HepG2 (cell line): Measurements from ENCODE around the gene PEMT. TPM values are rescaled to one million over a fixed set of nuclear protein-coding genes. Genes with fewer than 3 reads are reported as not detected.

Experiments used
- ATAC-seq: fragments of 200-7000 bp; cut with Tn5 transposase; 3 replicates; pipeline ENCODE4 v1.9.1; 2020; ENCODE audit warnings: mild to moderate bottlenecking, moderate library complexity
- BruUV-seq: library from RNA; stranded (reverse); fragments of 400-500 nt; replicated peaks from 2 replicates; lab custom pipeline; 2021; lab: Mats Ljungman, UMichigan
- CTCF ChIA-PET: fragments of 300-600 bp; formaldehyde crosslinking; extraction: SDS; loops from one replicate; lab custom pipeline; 2021; ENCODE audit warnings: low total read pairs, inconsistent platforms, low intra/inter-chr PET ratio; lab: Yijun Ruan, JAX
- POLR2A ChIA-PET: fragments of 350-600 bp; sonication (Branson Sonifier 250); formaldehyde crosslinking; loops from one replicate; lab custom pipeline; 2020; ENCODE audit warnings: antibody characterized with exemption, inconsistent platforms; lab: Yijun Ruan, JAX
- DNase-seq: peaks from one replicate; pipeline ENCODE4 v3.0.0-alpha.2; 2015; ENCODE audit warnings: low spot score
- FAIRE-seq: peaks from 3 replicates; lab custom pipeline; 2011; peaks lifted over from hg19 to GRCh38; lab: Jason Lieb, UNC
- H2AFZ ChIP-seq: one replicate; pipeline ENCODE4 v1.6.1; 2011; ENCODE audit warnings: low read length, inconsistent platforms
- H3K27ac ChIP-seq: fragments of 300-600 bp; 3 replicates; pipeline ENCODE4 v1.8.0; 2011; ENCODE audit warnings: mixed run types, mild to moderate bottlenecking, mixed read lengths, low read length, inconsistent platforms; ENCODE audit not compliant: insufficient read depth; ENCODE audit errors: extremely low read length
- H3K27me3 ChIP-seq, 2 experiments: fragments of 200-600 bp in 1 of 2; 2 replicates in 1 of 2; 3 replicates in 1 of 2; pipeline versions ENCODE4 v1.6.0 to v1.8.0; 2011; ENCODE audit warnings: low read length in 2 of 2, mild to moderate bottlenecking in 2 of 2, moderate library complexity in 2 of 2, inconsistent platforms in 1 of 2; ENCODE audit not compliant: insufficient read depth in 2 of 2, control insufficient read depth in 1 of 2
- H3K36me3 ChIP-seq, 2 experiments: fragments of 200-600 bp in 1 of 2; replicated peaks in 1 of 2; 2 replicates in 1 of 2; 3 replicates in 1 of 2; pipeline versions ENCODE4 v1.5.1 to v1.8.0; 2011; ENCODE audit warnings: low read length in 2 of 2, inconsistent platforms in 1 of 2; ENCODE audit not compliant: insufficient read depth in 2 of 2, control insufficient read depth in 1 of 2
- H3K4me1 ChIP-seq: 2 replicates; pipeline ENCODE4 v1.5.1; 2012; ENCODE audit warnings: low read length, inconsistent platforms; ENCODE audit not compliant: insufficient read depth
- H3K4me2 ChIP-seq: 2 replicates; pipeline ENCODE4 v1.6.0; 2011; ENCODE audit warnings: low read depth, low read length, inconsistent platforms
- H3K4me3 ChIP-seq, 3 experiments: fragments of 200-600 bp in 1 of 3; sonication (generic), shearing (Covaris generic) in 1 of 3; replicated peaks in 1 of 3; 2 replicates each; pipeline ENCODE4 v1.5.1; 2011 to 2016; ENCODE audit warnings: low read length in 3 of 3, inconsistent platforms in 2 of 3, low read depth in 2 of 3, mild to moderate bottlenecking in 2 of 3, control low read depth in 1 of 3, mixed read lengths in 1 of 3; ENCODE audit not compliant: insufficient read depth in 1 of 3
- H3K79me2 ChIP-seq: one replicate; pipeline ENCODE4 v1.6.1; 2011; ENCODE audit warnings: low read length, inconsistent platforms; ENCODE audit not compliant: insufficient read depth
- H3K9ac ChIP-seq: 2 replicates; pipeline ENCODE4 v1.6.0; 2011; ENCODE audit warnings: mild to moderate bottlenecking, low read depth, low read length, inconsistent platforms; ENCODE audit not compliant: insufficient read depth
- H3K9me3 ChIP-seq: 2 replicates; pipeline ENCODE4 v1.5.1; 2012; ENCODE audit warnings: mild to moderate bottlenecking, low read length
- H4K20me1 ChIP-seq: 2 replicates; pipeline ENCODE4 v1.6.0; 2011; ENCODE audit warnings: inconsistent platforms, mild to moderate bottlenecking, low read length, moderate library complexity; ENCODE audit not compliant: insufficient read depth
- ARID2 ChIP-seq: sonication (generic); formaldehyde crosslinking; IDR thresholded peaks from 2 replicates; pipeline ENCODE4 v1.8.1; 2022; ENCODE audit warnings: mild to moderate bottlenecking, missing genetic modification reagents, borderline replicate concordance
- EEA1 ChIP-seq: sonication (generic); formaldehyde crosslinking; IDR thresholded peaks from 2 replicates; pipeline ENCODE4 v1.5.1; 2020; ENCODE audit warnings: mild to moderate bottlenecking, missing genetic modification reagents, borderline replicate concordance
- HNF4A ChIP-seq: sonication (generic); formaldehyde crosslinking; IDR thresholded peaks from 2 replicates; pipeline ENCODE4 v1.4.0; 2020; ENCODE audit warnings: missing genetic modification reagents
- HOXD1 ChIP-seq: sonication (generic); formaldehyde crosslinking; IDR thresholded peaks from 2 replicates; pipeline ENCODE4 v1.5.0; 2020; ENCODE audit warnings: missing genetic modification reagents
- KLF15 ChIP-seq: sonication (generic); formaldehyde crosslinking; IDR thresholded peaks from 2 replicates; pipeline ENCODE4 v1.8.1; 2023; ENCODE audit warnings: borderline replicate concordance, mild to moderate bottlenecking, inconsistent platforms, missing genetic modification reagents, mixed read lengths
- LBX2 ChIP-seq: sonication (generic); formaldehyde crosslinking; IDR thresholded peaks from 2 replicates; pipeline ENCODE4 v1.5.0; 2020; ENCODE audit warnings: missing genetic modification reagents, mild to moderate bottlenecking, borderline replicate concordance
- MBD4 ChIP-seq: IDR thresholded peaks from 2 replicates; pipeline ENCODE4 v1.6.1; 2012; ENCODE audit warnings: low read length, inconsistent platforms, borderline replicate concordance
- NAIF1 ChIP-seq: sonication (generic); formaldehyde crosslinking; IDR thresholded peaks from 2 replicates; pipeline ENCODE4 v1.5.0; 2020; ENCODE audit warnings: mild to moderate bottlenecking, missing genetic modification reagents, borderline replicate concordance
- NKX3-1 ChIP-seq: sonication (generic); formaldehyde crosslinking; IDR thresholded peaks from 2 replicates; pipeline ENCODE4 v1.5.0; 2020; ENCODE audit warnings: missing genetic modification reagents
- POLR2G ChIP-seq: fragments of 200-400 bp; formaldehyde crosslinking; IDR thresholded peaks from 2 replicates; pipeline ENCODE4 v1.6.1; 2018; ENCODE audit warnings: mild to moderate bottlenecking, low read depth, low read length, moderate library complexity
- SMC3 ChIP-seq: IDR thresholded peaks from 2 replicates; pipeline ENCODE4 v1.6.1; 2011; ENCODE audit warnings: low read length, improper control_type of control experiment
- ZNF333 ChIP-seq: sonication (generic); formaldehyde crosslinking; IDR thresholded peaks from 2 replicates; pipeline ENCODE4 v1.4.0; 2020; ENCODE audit warnings: mild to moderate bottlenecking, missing genetic modification reagents, borderline replicate concordance
- ZNF496 ChIP-seq: sonication (generic); formaldehyde crosslinking; IDR thresholded peaks from 2 replicates; pipeline ENCODE4 v1.8.1; 2023; ENCODE audit warnings: mild to moderate bottlenecking, moderate library complexity, missing genetic modification reagents; ENCODE audit not compliant: insufficient replicate concordance
- ZSCAN31 ChIP-seq: sonication (generic); formaldehyde crosslinking; IDR thresholded peaks from 2 replicates; pipeline ENCODE4 v1.5.0; 2020; ENCODE audit warnings: low read depth, mild to moderate bottlenecking, missing genetic modification reagents
- WGBS: methylation state at CpG from one replicate; pipeline ENCODE4 v1.1.6; 2017; ENCODE audit warnings: low lambda C conversion rate; 5-methylcytosine and 5-hydroxymethylcytosine counted together
- in situ Hi-C: cut with HindIII; loops from 2 replicates; pipeline ENCODE4 v1.10.0; 2017; ENCODE audit warnings: low pct_unique_long_range_greater_than_20kb; ENCODE audit not compliant: extremely low pct_ligation_motif_present
- intact Hi-C: fragments of 100-400 bp; cut with micrococcal nuclease; formaldehyde crosslinking; loops from one replicate; pipeline ENCODE4 v1.10.0; 2022; ENCODE audit not compliant: unreplicated experiment
- polyA plus RNA-seq, 8 experiments: library from polyadenylated mRNA; depleted of rRNA in 3 of 8; stranded (reverse) in 7 of 8; unstranded in 1 of 8; fragments of >200 nt; fragmentation: Illumina TruSeq in 4 of 8; extraction: Trizol in 4 of 8; gene quantifications; 2 replicates each; pipeline versions ENCODE4 v1.2.1 to v1.2.3, GENCODE V29; 2011 to 2016; ENCODE audit warnings: low read depth in 4 of 8, missing spikeins in 1 of 8, mixed read lengths in 1 of 8; ENCODE audit not compliant: insufficient read depth in 1 of 8
- total RNA-seq, 5 experiments: library from RNA; depleted of rRNA; stranded (reverse); fragments of >200 nt; fragmentation: Illumina TruSeq; extraction: Trizol; gene quantifications; 2 replicates each; pipeline ENCODE4 v1.2.3, GENCODE V29; 2016; ENCODE audit warnings: low read depth in 1 of 5

Gene PEMT
- total and polyA plus RNA-seq, 2 of the 13 experiments (the other 11 are each of a cell fraction or from before 2014, with no cell fraction given), result 31.7 to 43.6 TPM

- Histone ChIP-seq H3K4me3 (no peak overlapping the region), H3K9ac (no peak overlapping the region), H4K20me1 (no peaks in the 10 kb centered on the region), H3K36me3 (no peaks in the 10 kb centered on the region), H3K79me2 (no peaks in the 10 kb centered on the region), H3K4me1 (no peaks in the 10 kb centered on the region), H3K4me2 (no peak overlapping the region), H3K27me3 (peaks cover 0 to 21% of the 10 kb centered on the region in 2 experiments; a peak in 2 of 5 replicates), H3K9me3 (no peaks in the 10 kb centered on the region), H2AFZ (no peak overlapping the region), H3K27ac (no peak overlapping the region)
- CTCF ChIA-PET, result no interaction called here
- no peak for DNase-seq
- intact Hi-C loops (no loop called here), in situ Hi-C loops (loop anchor here (5.0 to 10.0 kb wide), 2 partner anchors 62 to 140 kb away; no protein-coding TSS in a partner anchor)
- TF ChIP-seq LBX2 (CRISPR knock-in tag) (no peak), SMC3 (no peak), ZNF496 (CRISPR knock-in tag) (no peak), MBD4 (no peak), EEA1 (CRISPR knock-in tag) (no peak), HOXD1 (CRISPR knock-in tag) (no peak), KLF15 (CRISPR knock-in tag) (no peak), ZNF333 (CRISPR knock-in tag) (no peak), ZSCAN31 (CRISPR knock-in tag) (no peak), NAIF1 (CRISPR knock-in tag) (no peak), NKX3-1 (no peak), POLR2G (no peak), ARID2 (CRISPR knock-in tag) (no peak), HNF4A (no peak)
- no peak for FAIRE-seq
- no peak for ATAC-seq
- WGBS, result 63% methylated on average over 3 of the region's 5 CpGs
- POLR2A ChIA-PET, result interaction anchor here (1.0 kb wide), 1 partner anchor 33 kb away, joined by 3 read pairs; no protein-coding TSS in a partner anchor
- no TSS peak for BruUV-seq
These were observed 86.4 kb downstream of the PEMT start for GRCh38 chr17:17505151-17505550.
